Hepatocyte (in vitro differentiated cells): Measurements from ENCODE around the gene THSD4.

ENCODE experiments used
- EZH2 ChIP-seq: fragments of 200-600 bp; sonication (generic); IDR thresholded peaks from 2 replicates; pipeline ENCODE4 v1.6.1; 2016; ENCODE audit warnings: antibody characterized with exemption, mild to moderate bottlenecking, borderline replicate concordance
- EZH2phosphoT487 ChIP-seq: fragments of 200-600 bp; sonication (generic); IDR thresholded peaks from one replicate; pipeline ENCODE4 v1.6.1; 2018; ENCODE audit warnings: antibody characterized with exemption, mild to moderate bottlenecking, low read depth, moderate library complexity; ENCODE audit not compliant: unreplicated experiment, severe bottlenecking
- TF ChIP-seq, protein P1 (sequence below): fragments of 200-600 bp; sonication (generic); IDR thresholded peaks from 2 replicates; pipeline ENCODE4 v1.5.1; 2016; ENCODE audit warnings: antibody characterized with exemption, mild to moderate bottlenecking; ENCODE audit not compliant: poor library complexity

DNA sequence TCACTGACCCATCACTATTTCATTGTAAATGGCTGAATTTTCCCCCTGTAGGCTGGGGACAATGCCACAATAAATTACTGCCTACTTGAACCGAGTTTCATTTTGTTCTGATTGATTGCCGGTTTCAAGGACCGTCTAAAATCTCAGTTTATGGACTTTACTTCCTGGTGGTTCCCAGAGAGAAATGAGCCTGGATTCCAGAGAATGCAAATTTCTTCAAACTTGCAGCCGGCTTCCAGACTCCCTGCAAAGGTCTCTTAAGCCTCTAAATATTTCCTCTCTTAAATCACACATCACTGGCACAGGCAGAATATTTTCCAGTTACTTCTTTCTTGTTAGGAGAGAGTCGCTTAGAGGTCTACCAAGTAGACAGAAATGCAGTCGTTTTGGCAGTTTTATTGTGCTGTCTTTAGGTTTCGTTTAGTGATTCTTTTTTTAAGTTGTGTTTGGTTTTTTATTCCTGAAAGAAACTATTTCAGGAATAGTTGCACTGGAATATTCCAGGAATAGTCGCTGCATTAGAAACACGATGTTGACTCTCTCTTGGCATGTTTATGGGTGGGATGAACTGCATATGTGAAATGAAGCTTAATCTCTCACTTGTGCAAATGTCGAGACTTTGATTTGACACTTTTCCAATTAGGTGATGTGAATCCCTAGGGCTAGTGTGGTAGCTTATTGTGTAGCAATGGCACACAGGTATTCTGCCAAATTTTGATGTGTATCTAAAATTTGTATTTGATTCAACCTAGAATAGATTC lies 411.0 kb downstream of the THSD4 start:
- TF ChIP-seq EZH2phosphoT487 = no peak
- TF ChIP-seq, protein P1, sequence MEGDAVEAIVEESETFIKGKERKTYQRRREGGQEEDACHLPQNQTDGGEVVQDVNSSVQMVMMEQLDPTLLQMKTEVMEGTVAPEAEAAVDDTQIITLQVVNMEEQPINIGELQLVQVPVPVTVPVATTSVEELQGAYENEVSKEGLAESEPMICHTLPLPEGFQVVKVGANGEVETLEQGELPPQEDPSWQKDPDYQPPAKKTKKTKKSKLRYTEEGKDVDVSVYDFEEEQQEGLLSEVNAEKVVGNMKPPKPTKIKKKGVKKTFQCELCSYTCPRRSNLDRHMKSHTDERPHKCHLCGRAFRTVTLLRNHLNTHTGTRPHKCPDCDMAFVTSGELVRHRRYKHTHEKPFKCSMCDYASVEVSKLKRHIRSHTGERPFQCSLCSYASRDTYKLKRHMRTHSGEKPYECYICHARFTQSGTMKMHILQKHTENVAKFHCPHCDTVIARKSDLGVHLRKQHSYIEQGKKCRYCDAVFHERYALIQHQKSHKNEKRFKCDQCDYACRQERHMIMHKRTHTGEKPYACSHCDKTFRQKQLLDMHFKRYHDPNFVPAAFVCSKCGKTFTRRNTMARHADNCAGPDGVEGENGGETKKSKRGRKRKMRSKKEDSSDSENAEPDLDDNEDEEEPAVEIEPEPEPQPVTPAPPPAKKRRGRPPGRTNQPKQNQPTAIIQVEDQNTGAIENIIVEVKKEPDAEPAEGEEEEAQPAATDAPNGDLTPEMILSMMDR = no peak
- TF ChIP-seq EZH2 = no peak
